Hypothalamus (tissue), 51 donors: ENCODE data around the gene DNAH11.
"Not testable (repeated sequence)": the region's sequence is repeated elsewhere in the genome, so short reads cannot be mapped to it uniquely, and the experiment has no call there.

Experiments
- DNase-seq, 51 donors: peaks; one replicate each; lab custom pipeline; 2025; lab: John Stamatoyannopoulos, UW

The DNAH11 gene

DNA sequence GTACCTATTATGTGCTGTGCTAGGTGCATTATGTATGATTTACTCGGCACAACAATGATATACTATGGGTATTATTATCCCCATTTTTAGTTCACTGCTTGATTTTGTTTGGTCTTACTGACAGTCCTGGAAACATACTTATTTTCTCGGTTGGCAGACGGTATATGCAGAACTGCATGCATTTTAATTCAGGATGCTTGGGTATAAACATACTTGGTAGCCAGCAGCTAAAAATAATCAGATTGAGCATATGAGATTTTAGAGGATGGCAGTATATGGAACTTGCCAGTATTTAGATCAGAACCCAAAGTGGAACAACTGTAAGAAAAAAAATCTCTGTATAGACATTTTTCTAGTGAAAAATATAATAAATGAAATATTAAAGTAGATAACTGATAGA, 163.3 kb downstream of the DNAH11 start:
- DNase-seq = no peak

DNA sequence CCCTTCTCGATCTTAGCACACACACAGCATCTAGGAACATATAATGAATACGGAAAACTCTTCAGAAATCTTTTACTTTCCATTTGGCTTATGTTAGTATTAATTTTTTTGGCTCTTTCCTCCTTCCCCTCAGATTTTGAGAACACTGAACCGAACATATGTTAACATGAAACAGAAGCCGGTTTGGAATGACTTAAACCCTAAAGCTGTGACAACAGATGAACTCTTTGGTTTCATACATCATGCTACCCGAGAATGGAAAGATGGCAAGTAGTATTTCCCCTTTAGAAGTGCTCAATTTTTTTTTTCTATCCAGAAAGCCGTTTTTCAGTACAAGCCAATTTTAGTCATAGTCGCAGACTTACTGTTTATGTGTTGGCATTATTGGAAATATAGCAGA, 164.7 kb downstream of the DNAH11 start:
- DNase-seq = no peak

DNA sequence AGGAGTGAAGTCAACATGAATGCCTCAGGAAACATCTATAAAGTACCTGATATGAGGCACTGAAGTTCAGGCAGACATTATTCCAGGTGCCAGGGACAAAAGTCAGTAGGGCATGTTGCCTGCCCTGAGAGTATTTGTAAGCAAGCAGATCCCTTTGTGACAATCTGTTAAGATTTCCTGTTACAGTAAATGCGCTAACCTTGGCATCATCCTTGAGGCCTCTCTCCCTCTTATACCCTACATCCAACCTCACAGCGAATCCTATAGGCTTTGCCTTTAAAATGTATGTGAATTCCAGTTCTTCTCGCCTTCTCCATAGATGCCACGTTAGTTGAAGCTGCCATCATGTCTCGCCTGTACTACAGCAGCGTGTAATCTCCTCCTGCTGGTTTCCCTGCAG, 165.3 kb downstream of the DNAH11 start:
- DNase-seq = no peak

DNA sequence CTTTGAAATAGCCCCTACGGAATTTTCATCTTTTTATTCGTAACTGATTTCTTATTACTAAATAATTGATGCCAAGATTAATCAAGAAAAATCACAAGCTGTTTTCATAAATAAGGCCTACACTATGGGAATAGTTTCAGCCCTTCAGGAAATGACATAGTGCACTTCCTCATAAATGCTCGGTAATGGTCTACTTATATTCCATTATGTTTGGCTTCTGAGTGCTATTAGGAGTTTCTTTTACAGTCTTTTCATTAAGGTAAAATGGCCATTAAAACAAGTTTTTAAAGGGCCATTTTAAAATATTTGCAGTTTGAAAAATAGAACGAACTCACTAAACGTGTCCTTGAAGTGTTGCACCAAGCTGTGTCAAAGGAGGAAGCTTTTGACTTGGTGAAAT, 174.5 kb downstream of the DNAH11 start:
- no peak for DNase-seq

DNA sequence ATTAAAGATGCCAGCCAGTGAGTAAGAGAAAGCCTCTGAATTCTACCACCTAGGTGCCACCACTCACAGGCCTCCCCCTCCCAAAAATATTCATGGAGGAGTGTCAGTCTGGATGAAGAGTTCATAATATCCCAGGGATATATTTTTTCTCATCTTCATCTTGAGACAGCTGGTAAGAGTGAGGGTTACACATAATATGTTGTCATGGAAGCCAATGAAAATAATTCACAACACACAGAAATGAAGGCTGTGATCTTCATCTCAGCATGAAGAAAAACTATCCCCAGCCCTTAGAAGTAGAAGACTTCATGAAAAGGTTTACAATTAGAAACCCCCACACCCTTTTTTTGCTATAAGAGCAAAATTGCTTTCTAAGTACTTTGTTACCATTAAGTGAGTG, 175.6 kb downstream of the DNAH11 start:
- no peak for DNase-seq

DNA sequence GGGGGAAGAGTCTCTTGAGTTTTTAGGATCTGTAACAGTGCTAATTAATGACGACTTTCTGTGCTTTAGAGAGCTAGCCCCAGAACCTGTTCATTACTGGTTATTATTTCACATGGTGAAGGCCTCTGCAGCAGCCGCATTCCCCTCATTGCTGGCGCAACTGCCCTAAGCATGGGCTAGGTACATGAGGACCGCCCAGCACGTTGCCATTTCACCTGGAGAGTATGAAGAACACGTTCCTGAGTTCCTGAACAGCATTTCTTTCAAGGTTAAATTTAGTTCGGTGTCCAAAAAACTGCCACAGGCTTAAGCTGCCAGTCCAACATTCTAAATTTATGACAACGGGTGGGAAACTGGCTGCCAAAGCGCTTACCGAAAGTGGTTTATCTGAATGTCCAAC, 177.0 kb downstream of the DNAH11 start:
- no peak for DNase-seq

DNA sequence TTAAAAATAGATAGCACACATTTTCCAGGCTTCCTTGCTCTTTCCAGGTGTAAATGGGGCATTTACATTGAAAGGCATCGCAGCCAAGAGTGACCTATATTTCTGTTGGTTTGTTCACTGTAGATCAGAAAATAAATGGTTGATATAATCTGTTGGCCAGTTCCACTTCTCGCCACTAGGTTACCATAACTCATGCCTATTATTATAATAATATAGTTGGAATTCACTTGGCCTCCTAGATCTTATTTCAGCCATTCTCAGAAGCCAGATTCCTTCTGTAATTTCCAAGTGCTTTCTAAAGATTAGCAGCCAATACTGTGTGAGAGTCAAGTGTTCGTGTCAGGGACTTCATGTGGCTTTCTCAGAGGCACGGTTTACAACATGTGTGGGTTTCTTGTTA, 179.5 kb downstream of the DNAH11 start:
- DNase-seq = no peak

DNA sequence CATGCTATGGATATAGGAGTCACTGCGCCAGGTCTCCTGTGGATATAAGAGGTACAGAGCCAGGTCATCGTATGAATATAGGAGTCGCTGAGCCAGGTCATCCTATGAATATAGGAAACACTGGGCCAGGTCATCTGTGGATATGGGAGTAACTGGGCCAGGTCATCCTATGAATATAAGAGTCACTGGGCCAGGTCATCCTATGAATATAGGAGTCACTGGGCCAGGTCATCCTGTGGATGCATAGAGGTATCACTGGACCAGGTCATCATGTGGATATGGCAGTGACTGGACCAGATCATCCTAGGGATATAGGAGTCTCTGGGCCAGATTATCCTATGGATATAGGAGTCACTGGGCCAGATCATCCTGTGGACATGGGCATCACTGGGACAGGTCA, 181.7 kb downstream of the DNAH11 start:
- no peak for DNase-seq

DNA sequence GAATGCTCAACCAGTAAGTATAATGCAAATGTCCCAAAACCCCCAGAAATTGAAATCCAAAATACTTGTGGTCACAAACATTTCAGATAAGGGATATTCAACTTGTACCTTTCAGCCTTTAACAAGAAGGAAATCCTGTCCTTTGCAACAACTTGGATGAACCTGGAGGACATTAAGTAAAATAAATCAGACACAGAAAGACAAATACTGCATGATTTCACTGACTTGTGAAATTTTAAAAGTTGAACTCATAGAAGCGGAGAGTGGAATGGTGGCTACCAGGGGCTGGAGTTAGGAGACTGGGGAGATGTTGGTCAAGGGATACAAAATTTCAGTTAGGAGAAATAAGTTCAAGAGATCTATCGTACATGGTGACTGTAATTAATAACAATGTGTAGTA, 187.6 kb downstream of the DNAH11 start:
- no peak for DNase-seq

DNA sequence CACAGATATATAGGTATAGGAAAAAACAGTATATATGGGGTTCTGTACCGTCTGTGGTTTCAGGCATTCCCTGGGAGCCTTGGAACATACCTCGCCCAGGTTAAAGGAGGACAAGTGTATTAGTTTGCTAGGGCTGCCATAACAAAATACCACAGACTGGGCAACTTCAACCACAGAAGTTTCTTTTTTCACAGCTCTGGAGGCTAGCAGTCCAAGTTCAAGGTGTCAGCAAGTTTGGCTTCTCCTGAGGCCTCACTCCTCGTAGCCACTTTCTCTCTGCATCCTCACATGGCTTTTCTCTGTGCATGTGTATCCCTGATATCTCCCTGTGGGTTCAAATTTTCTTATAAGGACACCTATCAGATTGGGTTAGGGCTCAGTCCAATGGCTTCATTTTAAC, 189.1 kb downstream of the DNAH11 start:
- DNase-seq = no peak

DNA sequence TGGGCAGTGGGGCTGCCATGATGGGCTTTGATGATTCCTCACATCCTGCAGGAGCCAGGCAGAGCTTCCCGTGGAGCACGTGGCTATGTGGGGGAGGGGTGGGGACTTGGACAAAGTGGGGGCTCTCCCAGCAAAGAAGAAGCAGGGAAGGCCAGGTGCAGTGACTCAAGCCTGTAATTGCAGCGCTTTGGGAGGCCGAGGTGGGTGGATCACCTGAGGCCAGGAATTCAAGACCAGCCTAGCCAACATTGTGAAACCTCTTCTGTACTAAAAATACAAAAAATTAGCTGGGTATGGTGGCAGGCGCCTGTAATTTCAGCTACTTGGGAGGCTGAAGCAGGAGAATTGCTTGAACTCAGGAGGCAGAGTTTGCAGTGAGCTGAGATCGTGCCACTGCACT, 190.1 kb downstream of the DNAH11 start:
- DNase-seq = not testable (repeated sequence)

DNA sequence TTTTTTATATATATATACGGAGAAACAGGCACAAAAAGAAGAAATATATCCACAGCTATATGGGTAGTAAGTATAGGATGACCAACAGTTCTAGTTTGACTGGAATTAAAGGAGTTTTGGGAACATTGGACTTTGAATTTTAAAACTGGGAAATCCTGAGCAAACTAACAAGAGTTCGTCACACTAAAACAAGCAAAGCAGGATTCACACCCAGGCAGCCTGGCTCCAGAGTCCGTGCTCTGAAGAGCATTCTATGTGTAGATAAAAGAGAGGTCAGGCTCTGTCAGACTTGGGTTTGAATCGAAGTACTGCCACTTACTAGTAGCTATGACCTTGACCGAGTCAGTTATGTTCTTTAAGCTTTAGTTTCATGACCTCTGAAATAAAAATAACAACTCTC, 191.0 kb downstream of the DNAH11 start:
- DNase-seq = no peak

DNA sequence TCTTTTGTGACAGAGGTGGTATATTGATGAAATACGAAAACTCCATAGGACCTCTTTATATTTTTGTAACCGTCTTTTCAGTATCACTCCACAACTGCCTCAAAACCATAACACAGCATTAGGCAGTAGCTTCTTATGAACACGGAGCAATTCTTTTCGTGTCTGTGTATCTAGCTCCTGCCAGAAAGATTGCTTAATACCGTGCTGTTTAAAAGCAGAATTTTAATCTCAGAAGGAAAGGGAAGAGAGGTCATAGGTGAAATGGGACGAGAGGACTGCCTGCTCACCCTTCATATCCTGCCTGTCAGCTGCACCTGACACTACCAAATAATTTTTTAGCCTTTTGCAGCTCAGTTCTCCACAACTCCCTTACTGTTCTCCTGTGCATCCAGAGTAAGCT, 200.7 kb downstream of the DNAH11 start:
- no peak for DNase-seq

DNA sequence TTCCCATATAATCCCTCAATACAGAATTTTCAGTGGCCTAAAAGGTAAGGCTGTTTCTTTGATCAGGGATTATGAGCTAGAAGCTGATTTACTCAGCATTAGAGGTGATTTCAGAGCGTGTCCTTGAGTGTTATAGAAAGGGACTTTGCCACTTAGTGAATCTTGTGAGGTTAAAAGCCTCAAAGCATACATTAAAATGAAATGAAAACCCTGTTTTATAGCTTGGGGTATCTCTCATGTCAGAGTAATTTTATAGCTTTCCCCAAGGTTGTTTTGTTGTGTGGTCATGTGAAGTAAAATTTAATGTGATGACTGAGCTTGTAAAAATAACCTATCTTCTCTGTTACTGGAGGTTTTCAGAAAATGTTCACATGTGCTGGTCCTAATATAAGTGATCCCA, 204.1 kb downstream of the DNAH11 start:
- no peak for DNase-seq

DNA sequence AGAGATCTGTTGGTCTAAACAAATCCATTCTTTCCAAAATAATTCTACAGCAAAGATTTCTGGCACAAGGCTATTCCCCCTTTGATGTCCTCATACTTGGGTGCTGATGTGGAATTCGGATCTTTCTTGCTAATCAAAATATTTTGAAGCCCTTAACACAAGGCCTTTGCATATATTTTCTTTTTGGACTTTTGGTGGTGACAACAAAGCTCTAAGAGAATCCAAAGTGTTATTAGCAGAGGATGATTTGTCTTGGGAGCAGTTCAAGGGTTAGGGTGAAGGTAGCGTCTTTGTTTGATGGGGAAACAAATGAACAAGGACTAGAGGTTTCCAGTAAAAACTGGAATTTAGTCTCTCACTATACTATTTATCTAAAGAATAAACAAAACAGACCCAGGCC, 205.0 kb downstream of the DNAH11 start:
- DNase-seq = no peak

DNA sequence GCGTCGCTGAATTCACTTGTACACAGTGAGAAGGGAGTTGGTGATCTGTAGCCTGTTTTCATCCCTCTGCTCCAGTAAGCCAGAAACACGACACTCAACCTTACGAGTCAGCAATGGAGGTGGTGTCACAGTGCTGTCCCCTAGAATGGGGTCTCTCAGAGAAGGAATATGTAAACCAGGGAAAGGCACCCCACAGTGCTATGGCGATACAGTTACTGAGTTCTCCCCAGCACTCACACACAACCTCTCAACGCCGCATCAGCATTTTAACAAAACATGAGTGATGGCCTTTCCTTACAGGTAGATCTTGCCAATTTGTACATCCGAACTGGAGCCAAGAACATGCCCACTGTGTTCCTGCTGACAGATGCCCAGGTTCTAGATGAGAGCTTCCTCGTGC, 206.5 kb downstream of the DNAH11 start:
- no peak for DNase-seq

DNA sequence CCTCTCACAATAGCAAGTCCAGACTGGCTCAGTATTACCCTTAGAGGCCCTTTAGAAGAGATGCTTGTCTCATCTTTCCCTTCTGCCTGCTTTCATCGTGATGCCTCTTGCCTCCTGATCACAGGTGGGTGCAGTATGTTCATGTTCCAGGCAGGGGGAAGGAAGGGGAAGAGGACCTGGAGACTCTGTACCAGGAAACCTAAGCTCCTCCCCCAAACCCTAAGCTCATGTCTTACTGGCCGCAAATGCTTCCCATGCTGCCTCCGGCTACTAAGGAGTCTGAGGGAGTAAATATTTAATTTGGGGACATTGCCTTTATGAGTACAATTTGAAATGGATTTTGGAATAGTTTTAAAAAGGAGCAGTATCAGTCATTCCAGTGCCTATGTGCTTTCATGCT, 210.2 kb downstream of the DNAH11 start:
- DNase-seq = no peak

DNA sequence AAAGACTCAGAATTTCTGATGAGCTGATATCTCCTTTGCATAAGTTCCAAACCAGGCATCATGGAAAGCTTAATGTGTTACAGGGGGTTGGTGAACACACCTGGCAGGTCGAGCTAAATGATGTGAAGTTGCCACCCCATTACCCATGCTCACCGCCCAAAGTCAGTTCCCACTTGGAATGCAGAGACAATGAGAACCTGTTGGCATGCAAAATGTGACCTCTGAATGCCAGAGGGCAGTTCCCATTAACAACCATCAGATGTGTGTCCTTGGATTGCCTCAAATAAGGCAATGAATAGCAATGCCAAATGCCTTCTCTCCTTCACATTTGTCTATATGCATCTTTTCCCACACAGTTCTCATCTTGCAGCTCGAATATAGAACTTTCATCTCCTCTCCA, 212.1 kb downstream of the DNAH11 start:
- no peak for DNase-seq

DNA sequence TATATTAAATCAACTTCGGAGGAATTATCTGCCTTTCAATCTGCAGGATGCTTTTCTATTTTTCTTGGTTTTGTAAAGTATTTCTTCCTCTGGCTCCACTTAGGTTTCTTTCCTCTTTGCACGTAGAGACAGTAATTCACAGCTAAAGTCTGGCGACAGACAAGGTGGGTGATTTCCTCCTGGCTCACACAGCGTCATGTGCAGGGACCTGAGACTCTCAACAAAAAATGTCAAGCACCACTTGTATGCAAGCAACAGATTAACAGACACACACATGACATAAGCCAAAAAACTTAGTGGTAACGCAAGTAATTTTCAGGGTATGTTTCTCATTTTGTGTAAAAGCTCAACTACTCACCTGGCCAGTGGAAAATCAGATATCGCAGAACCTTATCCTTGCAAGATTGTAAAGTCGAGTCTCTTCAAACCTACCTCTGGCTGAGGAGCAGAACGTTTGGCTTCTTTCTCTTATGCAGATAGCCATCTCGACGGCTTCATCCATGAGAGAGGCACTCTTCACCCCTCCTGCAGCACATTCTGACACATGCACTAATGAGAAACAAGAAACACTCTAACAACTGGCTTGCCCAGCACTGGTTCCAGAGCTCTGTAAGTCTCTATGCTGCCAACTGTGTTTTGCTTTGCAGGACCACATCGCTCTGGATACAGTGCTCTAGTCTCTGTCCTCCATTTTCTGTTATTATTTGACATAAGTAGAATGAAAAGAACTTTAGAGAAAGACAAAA, 214.9 kb downstream of the DNAH11 start:
- no peak for DNase-seq

DNA sequence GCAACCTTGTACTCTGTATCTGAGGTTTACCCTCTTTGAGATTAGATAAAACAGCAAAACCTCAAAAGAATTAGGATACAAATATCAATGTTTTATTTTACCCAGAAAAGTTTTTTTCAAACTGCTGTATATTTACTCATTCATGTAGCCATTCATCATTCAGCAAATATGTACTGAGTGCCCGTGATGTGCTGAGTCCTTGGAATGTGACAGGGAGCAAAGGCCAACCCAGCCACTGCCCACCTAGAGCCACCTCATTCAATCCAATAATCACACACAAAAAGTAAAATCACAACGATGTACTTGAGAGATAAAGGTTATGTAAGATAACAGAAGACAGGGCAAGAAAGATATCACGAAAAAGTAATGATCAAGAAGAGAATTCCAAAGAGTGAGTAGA, 215.4 kb downstream of the DNAH11 start:
- DNase-seq = no peak

DNA sequence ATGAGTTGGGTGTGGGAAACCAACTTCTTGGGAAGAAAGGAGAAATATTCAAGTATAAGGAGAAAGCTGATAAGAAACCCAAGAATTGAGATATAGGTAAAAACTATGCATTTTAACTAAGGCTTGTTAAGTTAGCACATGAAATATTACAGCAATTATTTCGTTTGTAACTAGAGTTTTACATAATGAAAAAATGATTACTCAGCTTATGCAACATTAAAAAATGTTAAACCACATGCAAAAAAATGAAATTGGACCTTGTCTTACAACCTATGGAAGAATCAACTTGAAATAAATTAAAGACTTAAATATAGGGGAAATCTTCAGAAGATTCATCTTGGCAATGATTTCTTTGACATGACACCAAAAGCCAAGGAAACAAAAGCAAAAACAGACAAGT, 219.6 kb downstream of the DNAH11 start:
- DNase-seq = no peak

DNA sequence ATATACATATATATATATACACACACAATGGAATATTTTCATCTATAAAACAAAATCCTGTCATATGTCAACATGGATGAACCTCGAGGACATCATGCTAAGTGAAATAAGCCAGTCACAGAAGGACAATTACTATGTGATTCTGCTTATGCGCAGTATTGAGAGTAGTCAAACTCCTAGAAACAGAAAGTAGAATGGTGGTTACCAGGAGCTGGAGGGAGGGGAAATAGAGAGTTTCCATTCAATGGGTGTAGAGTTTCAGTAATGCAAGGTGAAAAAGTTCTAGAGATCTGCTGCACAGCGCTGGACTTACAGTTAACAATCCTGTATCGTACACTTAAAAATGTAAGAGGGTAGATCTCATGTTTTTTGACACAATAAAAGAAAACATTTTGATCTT, 221.0 kb downstream of the DNAH11 start:
- no peak for DNase-seq

DNA sequence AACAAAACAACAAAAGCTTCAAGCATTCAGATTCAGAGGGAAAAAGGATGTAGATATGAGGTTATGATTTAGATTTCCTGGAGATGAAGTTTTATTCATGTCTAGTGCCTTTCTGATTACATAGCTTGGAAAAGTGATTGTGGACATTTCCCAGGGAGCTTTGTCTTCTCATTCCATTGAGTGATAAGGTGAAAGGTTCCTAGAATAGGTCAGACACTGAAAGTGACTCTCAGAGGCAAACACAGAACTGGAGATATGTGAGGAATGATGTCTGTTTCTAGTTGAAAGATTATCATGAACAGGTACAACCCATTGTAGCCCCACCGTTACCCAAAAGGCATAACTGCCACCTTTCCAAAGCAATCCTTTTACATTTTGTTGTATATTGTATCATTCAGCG, 223.4 kb downstream of the DNAH11 start:
- DNase-seq = no peak
